Heart right ventricle (tissue), 16 donors: Measurements from ENCODE around the gene DPEP2. TPM values are rescaled to one million over a fixed set of nuclear protein-coding genes. Genes with fewer than 3 reads are reported as not detected.

Experiments used
- ATAC-seq, 8 donors: fragments of 200-7000 bp; cut with Tn5 transposase; one replicate each; pipeline ENCODE4 v1.9.1; 2020; ENCODE audit warnings: mild to moderate bottlenecking in 8 of 8, moderate library complexity in 8 of 8, moderate number of reproducible peaks in 1 of 8
- DNase-seq, 2 donors: peaks; one replicate each; pipeline ENCODE4 v3.0.0-alpha.2; 2020
- H3K27ac ChIP-seq, 10 donors: fragments of 200-600 bp; sonication (generic) in 2 of 10; one replicate each; pipeline versions ENCODE4 v1.5.0 to v1.8.0; 2020 to 2022; ENCODE audit warnings: mild to moderate bottlenecking in 3 of 10
- H3K27me3 ChIP-seq, 7 donors: fragments of 200-600 bp; one replicate each; pipeline ENCODE4 v1.8.0; 2021 to 2022; ENCODE audit warnings: mild to moderate bottlenecking in 2 of 7
- H3K36me3 ChIP-seq, 9 donors: fragments of 200-600 bp; sonication (generic) in 1 of 9; one replicate each; pipeline versions ENCODE4 v1.5.0 to v1.8.0; 2020 to 2022; ENCODE audit warnings: mild to moderate bottlenecking in 2 of 9
- H3K4me1 ChIP-seq, 9 donors: fragments of 200-600 bp; sonication (generic) in 1 of 9; one replicate each; pipeline versions ENCODE4 v1.5.0 to v1.8.0; 2020 to 2022; ENCODE audit warnings: mild to moderate bottlenecking in 4 of 9
- H3K4me3 ChIP-seq, 10 donors: fragments of 200-600 bp; sonication (generic) in 2 of 10; one replicate each; pipeline versions ENCODE4 v1.5.0 to v1.8.0; 2020 to 2022; ENCODE audit warnings: mild to moderate bottlenecking in 7 of 10, moderate library complexity in 2 of 10
- H3K9me3 ChIP-seq, 11 donors: fragments of 200-600 bp in 10 of 11; sonication (generic) in 2 of 11; one replicate each; pipeline versions ENCODE4 v1.5.0 to v1.8.0; 2013 to 2022; ENCODE audit warnings: mild to moderate bottlenecking in 2 of 11, control low read depth in 1 of 11, moderate library complexity in 1 of 11
- CTCF ChIP-seq, 9 donors: fragments of 200-600 bp; sonication (generic) in 2 of 9; IDR thresholded peaks; one replicate each; pipeline versions ENCODE4 v1.5.0 to v1.8.0; 2021 to 2022; ENCODE audit warnings: antibody characterized with exemption in 9 of 9, mild to moderate bottlenecking in 5 of 9, moderate library complexity in 1 of 9
- WGBS, 2 donors: extraction: QIAGEN DNeasy Blood & Tissue Kit; methylation state at CpG; one replicate each; pipeline ENCODE4 v1.1.7; 2013; ENCODE audit warnings: inconsistent platforms in 1 of 2; 5-methylcytosine and 5-hydroxymethylcytosine counted together
- intact Hi-C, 10 donors: fragments of 100-400 bp; cut with DNase I; formaldehyde crosslinking; loops; one replicate each; pipeline versions ENCODE4 v1.11.1 to v1.14.2; 2022
- polyA plus RNA-seq, 2 donors: library from polyadenylated mRNA; stranded (reverse); fragments of 200-250 nt; gene quantifications; one replicate each; pipeline ENCODE4 v1.2.3, GENCODE V29; 2013
- total RNA-seq, 10 donors: library from RNA; stranded (reverse); fragmentation: NEBNext Ultra II Directional in 3 of 10; extraction: Animal tissue kit (Norgen Biotek cat#: 25700) in 3 of 10; gene quantifications; one replicate each; pipeline versions ENCODE4 v1.2.1 to v1.2.4, GENCODE V29; 2021 to 2023
- donor health status: Arrhythmogenic right ventricular cardiomyopathy.
- donor health status: ischemic (EF 13 %, LVEDD 7.1; RV severe dilation, severe dysfunction).
- donor health status: healthy with polysubstance abuse.
- donor health status: DM: no; HTN: yes; CAD: no.
- donor health status: DM: no; HTN: no; CAD: no.
- donor health status: ischemic (EF 25% LVEDD 6.9; RV normal size, moderate dysfunction).
- donor health status: ischemic (EF 25% LVEDD 5.7; RV mildly dilated, moderate dysfunction).
- donor health status: healthy.
- donor health status: DM: yes; HTN: yes; CAD: no.
- donor health status: Ischemic cardiomyopathy.
- donor health status: ischemic (EF 35%, LVEDD 5.7; RV mildly dilated, moderate dysfunction).
- donor health status: nonischemic (EF 11% LVEDD 7.7; RV severe dilation, severe dysfunction).
- donor health status: DM: yes; HTN: yes; CAD: no.
- donor health status: PGD.
- donor health status: ischemic (EF 29% LVEDD 5.4; RV normal size, mild dysfunction).
- donor health status: nonischemic (EF 23%, LVEDD 6.1; RV moderate dilation, normal function).

DPEP2 gene
- total and polyA plus RNA-seq, 12 donors = 1.0 to 6.2 (median 1.6) TPM; not detected in 1

- Histone ChIP-seq H3K36me3 (peaks cover 0 to 3% (median 0%) of the 10 kb centered on the region in 9 donors), H3K4me1 (peaks cover 6 to 46% (median 32%) of the 10 kb centered on the region in 9 donors), H3K27me3 (no peaks in the 10 kb centered on the region), H3K27ac (no peak overlapping the region), H3K9me3 (no peaks in the 10 kb centered on the region), H3K4me3 (no peak overlapping the region)
- 76 to 87% methylated on average over 6 of the region's 6 CpGs for WGBS, 2 donors
- DNase-seq = no peak
- TF ChIP-seq CTCF (IDR thresholded peaks at IDR 0.05) = no peak
- intact Hi-C loops = loop anchor here in 8 of 10 donors (5.0 to 10.0 kb wide), 5 partner anchors 52 to 245 kb away; partner anchors contain the start of genes ESRP2 (in 2 of the 8) and PSMB10 (in 1 of the 8)
- ATAC-seq = no peak
Measured at GRCh38 chr16:67990018-67990386, 9.3 kb downstream of the DPEP2 start.

- ATAC-seq = no peak
- intact Hi-C loops = loop anchor here in 8 of 10 donors (5.0 to 10.0 kb wide), 6 partner anchors 33 to 245 kb away; partner anchors contain the start of genes ESRP2 (in 2 of the 8), DDX28 (in 1 of the 8), DUS2 (in 1 of the 8) and PSMB10 (in 1 of the 8)
- no peak overlapping the region for H3K27ac ChIP-seq
- peaks cover 6 to 51% (median 38%) of the 10 kb centered on the region in 9 donors for H3K4me1 ChIP-seq
- DNase-seq = no peak
- peaks cover 0 to 3% (median 0%) of the 10 kb centered on the region in 9 donors for H3K36me3 ChIP-seq
- no peak for TF ChIP-seq CTCF (IDR thresholded peaks at IDR 0.05)
- WGBS, 2 donors = 80 to 87% methylated on average over 8 of the region's 8 CpGs
- H3K27me3 ChIP-seq = no peaks in the 10 kb centered on the region
- H3K9me3 ChIP-seq = no peaks in the 10 kb centered on the region
- H3K4me3 ChIP-seq = no peak overlapping the region
Measured at GRCh38 chr16:67989322-67990017, 9.8 kb downstream of the DPEP2 start.

- Histone ChIP-seq H3K27me3 (no peaks in the 10 kb centered on the region), H3K27ac (no peak overlapping the region), H3K4me1 (peaks cover 6 to 55% (median 42%) of the 10 kb centered on the region in 9 donors), H3K4me3 (no peak overlapping the region), H3K9me3 (no peaks in the 10 kb centered on the region), H3K36me3 (peaks cover 0 to 3% (median 0%) of the 10 kb centered on the region in 9 donors)
- ATAC-seq = no peak
- intact Hi-C loops = loop anchor here in 1 of 10 donors (5.0 kb wide), 1 partner anchor 34 kb away; the partner anchor contains the start of genes DDX28 and DUS2
- TF ChIP-seq CTCF (IDR thresholded peaks at IDR 0.05) = no peak
- no peak for DNase-seq
- 81 to 91% methylated on average over 3 of the region's 3 CpGs for WGBS, 2 donors
Measured at GRCh38 chr16:67988675-67989074, 10.6 kb downstream of the DPEP2 start.

- peak in 1 of 2 donors; percentile 55 for DNase-seq
Measured at GRCh38 chr16:67987460-67988160, 11.7 kb downstream of the DPEP2 start.

More at GRCh38 chr16:67987460-67988160, 11.7 kb downstream of the DPEP2 start:
- Histone ChIP-seq H3K9me3 (no peaks in the 10 kb centered on the region), H3K27ac (peak overlapping the region in 9 of 10 donors; percentile 7 to 77 (median 68)), H3K36me3 (peaks cover 0 to 3% (median 0%) of the 10 kb centered on the region in 9 donors), H3K4me3 (no peak overlapping the region), H3K27me3 (no peaks in the 10 kb centered on the region), H3K4me1 (peaks cover 3 to 54% (median 38%) of the 10 kb centered on the region in 9 donors)
- peak; percentile 52 to 74 (median 62) for ATAC-seq
- TF ChIP-seq CTCF (IDR thresholded peaks at IDR 0.05) = no peak
- 55 to 69% methylated on average over 11 of the region's 11 CpGs for WGBS, 2 donors
- intact Hi-C loops = loop anchor here in 1 of 10 donors (5.0 kb wide), 1 partner anchor 35 kb away; the partner anchor contains the start of genes DDX28 and DUS2
